Middle frontal gyrus (tissue), 1 donor: ENCODE data around the gene ZNF232.
"Not testable (repeated sequence)": the region's sequence is repeated elsewhere in the genome, so short reads cannot be mapped to it uniquely, and the experiment has no call there.

Source experiments
- DNase-seq: peaks from one replicate; pipeline ENCODE4 v3.0.0-alpha.2; 2015; ENCODE audit warnings: low spot score; ENCODE audit errors: extremely low spot score

Gene ZNF232

GRCh38 chr17:5130261-5130660 is 18.6 kb upstream of the ZNF232 start:
- DNase-seq: not testable (repeated sequence)

GRCh38 chr17:5129770-5130169 is 18.1 kb upstream of the ZNF232 start:
- not testable (repeated sequence) for DNase-seq

GRCh38 chr17:5128905-5129535 is 17.3 kb upstream of the ZNF232 start:
- no peak for DNase-seq

- not testable (repeated sequence) for DNase-seq
Measured at GRCh38 chr17:5128387-5128786, 16.7 kb upstream of the ZNF232 start.

- DNase-seq: no peak
Measured at GRCh38 chr17:5127910-5128309, 16.2 kb upstream of the ZNF232 start.

GRCh38 chr17:5126719-5127488 is 15.2 kb upstream of the ZNF232 start:
- DNase-seq: no peak

GRCh38 chr17:5124896-5125295 is 13.2 kb upstream of the ZNF232 start:
- not testable (repeated sequence) for DNase-seq

DNA sequence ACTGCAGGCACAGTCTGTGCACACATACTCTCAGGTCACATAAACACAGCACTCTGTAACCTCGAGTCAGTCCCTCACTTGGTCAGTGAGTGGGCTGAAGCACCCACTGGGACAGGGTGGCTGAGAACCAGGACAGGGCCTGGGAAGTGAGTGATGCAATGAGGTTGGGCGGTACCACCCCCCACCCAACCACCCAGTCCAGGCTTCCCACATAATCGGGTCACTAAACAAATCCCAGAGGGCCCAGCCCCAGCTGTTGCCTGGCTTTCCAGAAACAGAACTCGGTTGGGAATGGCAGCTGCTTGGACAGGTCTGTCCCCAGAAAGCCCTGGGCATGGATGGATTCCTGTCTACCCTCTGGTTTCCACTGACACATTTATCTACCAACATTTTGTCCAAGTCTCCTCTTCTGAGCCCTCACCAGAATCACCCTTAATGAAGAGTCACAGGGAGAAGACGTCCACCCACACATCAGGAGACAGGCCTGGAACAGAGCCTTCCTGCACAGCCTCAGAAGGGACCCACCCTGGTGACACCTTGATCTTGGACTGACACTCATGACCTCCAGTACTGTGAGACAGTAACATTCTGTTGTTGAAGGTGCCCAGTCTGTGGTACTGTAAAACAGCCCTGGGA is 12.6 kb upstream of the ZNF232 start:
- not testable (repeated sequence) for DNase-seq

GRCh38 chr17:5123343-5124124 is 11.9 kb upstream of the ZNF232 start:
- DNase-seq: no peak

DNA sequence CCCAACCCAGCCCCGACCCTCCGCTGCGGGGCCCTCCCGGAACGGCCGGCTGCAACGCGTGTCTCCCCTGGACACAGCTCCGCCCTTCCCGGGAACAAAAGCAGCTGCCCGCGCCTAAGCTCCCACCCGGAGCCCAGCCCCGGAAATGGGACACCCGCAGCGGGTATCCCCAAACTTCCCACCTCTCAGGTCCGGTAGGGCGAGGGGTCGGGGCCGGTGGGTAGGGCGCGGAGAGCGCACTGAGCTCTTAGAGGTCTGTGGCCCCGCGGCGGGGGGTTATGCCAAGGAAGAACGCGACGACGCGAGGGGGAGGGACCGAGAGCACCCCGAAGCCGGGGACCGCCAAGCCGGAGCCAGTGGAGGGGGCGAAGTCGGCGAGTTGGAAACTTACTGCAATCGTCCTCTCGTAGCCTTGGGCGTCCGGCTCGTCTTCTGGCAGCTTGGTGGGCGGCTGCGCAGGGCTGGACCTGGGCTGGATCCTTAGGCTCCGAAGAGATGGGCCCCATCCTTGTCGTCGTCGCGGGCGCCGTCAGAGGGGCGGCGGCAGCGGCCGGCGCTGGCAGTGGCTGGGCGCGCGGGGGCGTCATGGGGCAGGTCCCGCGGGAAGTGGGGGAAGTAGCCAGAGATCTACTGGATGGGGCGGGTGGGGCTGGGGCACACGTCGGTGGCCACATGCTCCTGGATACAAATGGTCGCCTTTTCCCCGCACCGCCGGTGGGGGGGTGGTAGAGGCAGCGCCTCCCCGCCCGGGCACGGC is 11.1 kb upstream of the ZNF232 start:
- no peak for DNase-seq

GRCh38 chr17:5122056-5122455 is 10.4 kb upstream of the ZNF232 start:
- DNase-seq: not testable (repeated sequence)

- DNase-seq: no peak
Measured at GRCh38 chr17:5121186-5121841, 9.6 kb upstream of the ZNF232 start.

GRCh38 chr17:5120436-5121185 is 8.9 kb upstream of the ZNF232 start:
- not testable (repeated sequence) for DNase-seq

- no peak for DNase-seq
Measured at GRCh38 chr17:5120036-5120435, 8.4 kb upstream of the ZNF232 start.

DNA sequence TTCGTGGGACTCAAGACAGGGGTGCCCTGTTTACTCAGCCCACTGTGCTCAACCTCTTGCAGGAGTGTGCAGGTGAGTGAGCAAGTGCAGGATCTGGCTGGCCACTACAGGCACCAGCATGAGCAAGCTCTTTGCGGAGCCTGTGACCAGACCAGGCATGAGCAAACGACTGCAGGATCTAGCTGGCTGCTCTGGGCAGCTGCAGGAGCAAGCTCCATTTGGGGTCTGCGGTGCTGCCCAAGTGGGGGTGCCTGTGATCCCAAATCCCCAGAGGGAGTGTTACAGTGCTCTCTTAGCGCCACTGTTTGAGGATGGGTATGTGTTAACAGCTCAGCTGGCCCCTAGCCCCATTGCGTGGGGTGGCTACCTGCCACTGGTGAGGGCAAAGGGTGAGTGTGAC is 6.5 kb upstream of the ZNF232 start:
- DNase-seq: no peak

DNA sequence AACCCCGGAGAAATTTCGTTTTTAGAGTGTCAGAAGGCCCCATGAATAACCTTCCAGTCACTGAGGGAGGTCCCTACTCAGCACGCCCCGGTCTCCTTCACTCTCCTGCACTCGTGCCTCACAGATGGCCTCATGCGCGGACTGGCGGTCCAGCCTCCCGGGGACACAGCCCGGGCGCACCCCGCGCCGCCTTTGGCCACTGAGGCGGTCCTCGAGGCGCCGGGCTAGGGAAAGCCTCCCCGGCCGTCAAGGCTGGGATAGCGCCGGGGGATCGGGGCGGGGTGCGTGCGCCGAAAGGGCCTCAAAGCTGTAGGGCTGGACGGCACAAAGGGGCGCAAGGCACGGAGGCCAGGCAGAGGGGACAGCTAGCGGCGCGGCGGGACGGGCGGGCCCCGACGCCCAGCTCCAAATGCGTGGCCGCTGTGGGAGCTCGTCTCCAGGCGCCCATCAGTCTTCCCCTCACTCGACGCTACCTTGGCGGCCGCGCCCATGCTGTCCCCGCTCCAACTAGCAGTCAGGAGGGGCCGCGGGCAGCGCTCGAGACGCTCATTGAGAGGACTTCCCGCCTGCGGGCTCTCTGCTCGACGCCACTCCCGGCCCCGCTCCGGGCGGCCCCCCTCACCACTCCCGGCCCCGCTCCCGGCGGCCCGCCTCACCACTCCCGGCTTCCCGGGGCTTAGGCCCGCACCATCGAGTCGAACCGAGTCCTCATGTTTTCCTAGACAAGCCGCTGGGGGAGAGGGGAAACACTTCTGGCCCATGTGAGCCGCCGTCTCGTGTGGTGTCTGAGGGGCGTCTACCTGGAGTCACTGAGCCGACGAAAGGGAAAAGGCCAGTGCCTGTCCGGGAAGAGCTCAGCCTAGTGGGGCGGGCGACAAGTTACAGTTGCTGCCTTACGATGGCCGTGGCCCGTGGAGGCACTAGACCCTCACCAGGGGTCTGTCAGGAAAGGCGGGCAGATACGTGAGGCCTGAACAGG is 4.3 kb upstream of the ZNF232 start, which contains the start of gene USP6:
TSS of gene USP6 (plus strand) at position 360 of the 979 bp plus-strand sequence. CDS start 14,336 bp downstream, outside the sequence.
- no peak for DNase-seq

DNA sequence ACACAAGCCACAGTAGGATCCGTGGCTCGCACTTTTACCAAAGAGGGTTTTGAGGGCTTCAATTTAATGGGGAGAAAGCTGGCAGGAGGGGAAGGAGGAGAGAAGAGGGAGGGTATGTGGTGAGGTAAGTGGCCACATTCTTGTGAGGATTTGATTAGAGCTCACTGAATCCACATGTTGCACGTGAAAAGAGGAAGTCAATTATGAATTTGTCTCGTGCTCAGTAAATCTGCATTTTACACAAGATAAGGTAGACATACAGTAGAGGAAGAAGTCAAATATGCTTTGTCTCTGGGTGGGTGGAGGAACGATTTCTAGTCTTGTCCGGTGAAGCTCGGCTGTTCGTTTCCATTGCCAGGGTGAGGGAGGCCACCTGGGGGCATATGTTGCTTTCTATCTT is 862 bp downstream of the ZNF232 start:
- no peak for DNase-seq

DNA sequence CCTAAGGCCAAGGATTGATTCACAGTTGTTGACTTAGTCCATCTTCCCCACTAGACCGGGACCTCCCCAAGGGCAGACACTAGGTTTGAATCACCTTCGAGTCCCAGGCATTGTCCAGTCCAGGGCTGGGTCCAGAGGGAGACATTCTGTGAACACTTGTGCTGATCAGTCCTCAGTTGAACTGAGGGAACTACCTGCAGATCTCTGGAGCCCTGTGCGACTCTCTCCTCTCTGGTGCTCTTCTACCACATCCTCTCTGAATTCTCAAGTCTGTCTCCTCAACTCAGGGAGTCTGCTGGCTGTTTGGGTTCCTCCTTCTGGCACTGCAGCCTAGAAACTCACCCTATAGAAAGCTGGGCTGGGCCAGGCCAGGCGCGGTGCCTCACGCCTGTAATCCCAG is 10.8 kb downstream of the ZNF232 start:
- no peak for DNase-seq
